HG03103 (cell line): ENCODE data around the gene VAT1L.
A peak's percentile ranks its signal among the peaks of the same experiment; 100 is the strongest.
"Not testable (repeated sequence)": the region's sequence is repeated elsewhere in the genome, so short reads cannot be mapped to it uniquely, and the experiment has no call there.

Experiments
- ATAC-seq: cut with Tn5 transposase; IDR thresholded peaks from one replicate; pipeline ENCODE4 v1.9.1; 2021; ENCODE audit warnings: low read depth; ENCODE audit not compliant: unreplicated experiment

VAT1L gene

DNA sequence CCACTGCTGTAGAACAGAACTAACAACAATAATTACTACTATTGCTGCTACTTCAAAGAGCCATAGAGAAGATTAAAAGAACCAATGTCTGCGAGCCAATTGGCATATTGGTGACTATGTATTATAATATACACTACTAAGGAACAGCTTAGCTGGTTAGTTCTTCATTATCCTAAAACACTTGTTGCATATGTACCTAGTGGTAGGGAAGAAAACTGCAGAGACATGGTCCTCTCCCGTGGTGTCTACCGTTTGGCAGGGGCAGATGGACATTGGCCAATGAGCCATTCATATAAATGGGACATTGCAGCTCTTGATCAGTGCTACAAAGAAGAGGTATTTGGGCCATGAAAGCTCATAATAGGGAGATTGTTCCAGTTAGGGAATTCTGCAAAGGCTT lies 187.6 kb downstream of the VAT1L start:
- no peak for ATAC-seq

GRCh38 chr16:77977339-77977738 lies 189.0 kb downstream of the VAT1L start:
- ATAC-seq: no peak

GRCh38 chr16:77985111-77985510 lies 196.7 kb downstream of the VAT1L start:
- no peak for ATAC-seq

GRCh38 chr16:77986011-77986740 lies 197.8 kb downstream of the VAT1L start:
- ATAC-seq: no peak

- no peak for ATAC-seq
Observed at GRCh38 chr16:77987810-77988209, 199.4 kb downstream of the VAT1L start.

- no peak for ATAC-seq
Observed at GRCh38 chr16:77989846-77990245, 201.5 kb downstream of the VAT1L start.

DNA sequence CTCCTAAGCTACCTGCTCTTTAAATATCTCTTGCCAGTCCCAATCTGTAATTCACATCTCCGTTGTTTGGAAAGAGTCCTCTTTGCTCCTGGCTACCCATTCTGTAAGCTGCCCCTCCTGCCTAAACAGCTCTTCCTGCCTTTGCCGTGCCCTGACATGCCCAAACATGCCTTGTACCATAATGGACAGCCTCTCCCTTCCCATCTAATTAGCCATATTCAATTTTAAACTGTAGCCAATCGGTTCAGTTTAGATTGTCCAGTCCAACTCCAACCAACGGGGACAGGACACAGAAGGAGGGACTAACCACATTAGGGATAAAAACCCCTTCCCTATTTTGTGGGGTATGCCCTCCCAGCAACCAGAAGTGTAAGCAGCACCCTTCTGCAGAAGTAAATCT lies 203.3 kb downstream of the VAT1L start:
- no peak for ATAC-seq

GRCh38 chr16:77992381-77992780 lies 204.0 kb downstream of the VAT1L start:
- ATAC-seq: not testable (repeated sequence)

DNA sequence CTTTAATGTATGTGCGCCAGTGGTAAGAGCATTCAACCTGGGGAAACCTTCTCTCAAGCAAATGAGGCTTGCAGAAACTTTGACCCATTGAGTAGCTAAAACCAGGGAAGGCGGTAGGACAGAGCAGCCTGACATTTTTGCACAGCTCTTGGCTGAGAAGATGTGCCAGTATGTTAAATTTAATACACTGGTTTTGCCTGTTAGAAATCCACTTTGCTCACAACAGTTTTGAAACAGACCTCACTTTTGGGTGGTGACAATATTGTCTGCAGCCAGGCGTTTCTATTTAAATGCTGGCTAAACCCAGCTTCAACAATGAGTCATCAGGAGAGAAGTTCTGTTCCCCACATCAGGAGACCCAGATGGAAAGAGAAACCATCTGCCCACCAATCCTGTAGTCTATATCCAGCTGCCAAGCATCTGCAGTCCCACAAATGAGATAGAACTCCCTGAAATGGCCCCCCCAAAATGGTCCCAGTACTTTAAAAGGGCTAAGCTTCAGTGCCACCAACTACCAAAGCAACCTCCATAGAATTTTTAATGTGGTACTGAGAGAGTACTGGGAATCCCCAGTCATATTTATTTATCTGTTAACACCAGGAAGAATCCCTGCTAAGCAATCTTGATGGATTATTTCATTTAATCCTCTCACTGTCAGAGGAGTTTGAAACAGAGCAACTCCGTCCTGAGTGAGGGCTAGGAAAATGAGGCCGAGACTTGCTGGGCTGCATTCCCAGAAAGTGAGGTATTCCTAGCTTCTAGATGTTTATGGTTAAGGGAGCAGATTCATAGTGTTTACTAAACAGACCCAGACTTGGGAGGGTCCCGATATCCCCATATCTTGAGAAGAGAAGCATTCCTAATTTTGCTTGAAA lies 205.0 kb downstream of the VAT1L start:
- no peak for ATAC-seq

DNA sequence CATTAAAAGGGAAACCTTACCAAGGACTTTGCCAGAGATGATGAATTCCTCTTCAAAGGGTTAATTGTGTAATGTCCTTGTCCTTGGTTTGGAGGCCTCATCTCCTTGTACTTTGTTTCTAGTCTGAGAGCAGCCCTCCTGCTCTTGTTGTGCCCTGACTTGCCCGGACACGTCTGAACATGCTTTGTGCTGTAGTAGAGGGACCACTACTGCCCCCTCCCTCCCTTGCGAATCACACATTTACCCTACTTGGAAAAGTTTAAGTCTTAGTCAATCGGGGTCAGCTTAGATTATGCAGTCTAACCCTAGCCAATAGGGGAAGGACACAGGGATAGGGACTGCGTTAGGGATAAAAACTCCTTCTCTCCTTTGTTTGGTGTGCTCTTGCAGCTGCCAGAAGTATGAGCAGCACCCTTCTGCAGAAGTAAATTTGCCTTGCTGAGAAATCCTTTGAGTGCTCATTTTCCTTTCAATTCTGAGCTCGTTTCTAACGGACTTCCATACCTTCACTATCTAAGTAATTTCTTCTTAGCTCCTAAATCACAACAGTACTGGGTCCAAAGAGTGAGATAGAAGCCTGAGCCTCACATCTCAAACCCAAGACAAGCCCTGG lies 207.6 kb downstream of the VAT1L start:
- ATAC-seq: no peak

DNA sequence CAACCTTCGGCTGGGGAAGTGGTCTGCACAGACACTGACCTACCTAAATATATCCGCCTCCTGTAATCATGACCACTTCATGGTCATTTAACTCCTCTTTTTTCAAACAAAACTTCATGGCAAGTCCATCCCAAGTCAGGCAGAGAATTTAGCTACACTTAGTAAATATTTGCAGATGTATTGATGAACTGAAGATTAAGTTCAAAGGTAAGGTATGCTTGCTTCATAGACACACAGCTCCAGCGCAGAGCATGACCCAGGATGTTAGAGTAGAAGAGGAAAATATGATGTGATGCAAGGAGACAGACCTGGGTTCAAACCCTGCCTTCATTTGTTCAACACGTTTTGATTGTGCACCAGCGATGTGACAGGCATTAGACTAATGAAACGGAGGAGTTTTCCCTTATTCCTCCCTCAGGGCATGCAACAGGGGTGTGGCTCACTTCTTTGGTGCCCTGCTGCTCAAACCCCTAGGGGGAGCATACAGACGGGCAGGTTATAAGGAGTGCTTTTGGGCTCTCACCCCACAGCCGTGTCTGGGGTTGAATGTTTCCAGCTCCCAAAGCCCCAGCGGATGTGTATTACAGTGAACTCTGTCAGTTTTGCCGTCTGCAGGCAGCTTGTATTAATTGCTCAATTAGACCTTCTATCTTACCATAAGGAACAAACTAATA lies 210.1 kb downstream of the VAT1L start:
- no peak for ATAC-seq

DNA sequence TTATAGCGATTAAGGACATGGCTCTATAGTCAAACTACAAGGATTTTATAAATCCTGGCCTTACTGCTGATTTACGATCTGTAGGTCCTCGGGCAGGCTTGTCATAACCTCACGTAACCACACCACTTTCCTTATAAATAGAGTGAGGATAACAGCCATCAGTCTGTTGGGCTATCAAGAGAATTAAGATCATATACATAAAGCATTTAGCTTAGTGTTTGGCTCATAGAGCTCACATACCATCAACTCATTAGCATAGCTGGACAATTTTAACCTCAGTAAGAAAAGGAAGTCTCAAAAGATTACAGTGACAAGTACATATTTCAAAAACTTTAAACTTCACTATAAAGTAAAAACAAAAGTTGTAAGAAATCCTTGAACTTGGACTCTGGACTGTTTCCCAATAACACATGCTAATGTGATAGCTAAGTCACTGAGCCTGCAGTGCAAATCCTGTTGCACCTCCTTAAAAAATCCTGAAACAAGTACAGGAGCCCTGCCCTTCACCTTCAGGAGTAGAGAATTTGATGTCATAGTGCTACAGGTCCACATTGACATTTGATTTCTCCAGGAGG lies 213.2 kb downstream of the VAT1L start:
- ATAC-seq: no peak

DNA sequence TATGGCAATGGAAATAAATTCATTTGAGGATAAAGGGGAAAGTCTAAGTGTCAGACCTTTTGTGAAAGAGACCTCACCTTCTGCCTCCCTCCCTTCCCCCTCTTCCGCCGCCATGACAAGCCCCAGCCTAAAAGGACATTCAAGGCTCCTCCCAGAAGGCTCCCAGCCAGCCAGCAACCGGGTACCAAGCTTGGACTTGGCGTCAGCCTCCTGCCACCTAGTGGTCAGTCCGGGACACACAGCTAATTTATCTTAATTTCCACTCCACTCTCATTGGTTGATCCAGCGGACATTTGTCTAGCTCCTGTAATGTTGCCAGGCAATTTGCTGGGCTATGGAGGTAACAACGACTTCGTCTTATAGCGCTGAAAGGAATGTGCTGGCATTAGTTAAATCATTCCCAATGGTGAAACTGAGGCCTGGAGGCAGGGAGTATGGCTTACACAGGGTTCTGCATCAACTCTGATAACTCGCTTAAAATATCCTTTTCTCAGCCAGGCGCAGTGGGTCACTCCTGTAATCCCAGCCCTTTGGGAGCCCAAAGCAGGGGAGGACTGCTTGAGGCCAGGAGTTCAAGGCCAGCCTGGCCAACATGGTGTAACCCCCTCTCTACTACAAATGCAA lies 214.7 kb downstream of the VAT1L start:
- ATAC-seq: peak; percentile 96

- no peak for ATAC-seq
Observed at GRCh38 chr16:78004517-78004916, 216.2 kb downstream of the VAT1L start.

DNA sequence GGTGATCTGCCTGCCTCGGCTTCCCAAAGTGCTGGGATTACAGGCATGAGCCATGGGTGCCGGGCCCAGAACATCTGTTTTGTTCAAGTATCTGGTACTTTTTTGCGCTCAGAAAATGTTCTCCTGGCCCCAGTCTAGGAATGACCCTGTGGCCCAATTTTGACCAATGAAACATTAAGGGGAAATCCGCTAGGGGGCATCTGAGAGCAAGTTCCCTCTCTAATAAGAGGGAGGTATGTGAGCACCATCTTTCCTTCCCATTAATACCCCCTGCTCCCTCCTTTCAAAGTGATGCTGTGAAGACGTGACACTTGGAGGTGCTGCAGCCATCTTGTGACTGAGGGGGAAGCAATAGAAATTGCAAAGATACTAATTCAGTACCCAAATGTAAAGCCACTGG lies 217.5 kb downstream of the VAT1L start:
- ATAC-seq: no peak

- ATAC-seq: no peak
Observed at GRCh38 chr16:78007121-78007520, 218.8 kb downstream of the VAT1L start.

- ATAC-seq: no peak
Observed at GRCh38 chr16:78022347-78023060, 234.1 kb downstream of the VAT1L start, which contains the start of gene CLEC3A. CLEC3A (plus strand) TSS chr16:78022548; CDS start chr16:78022627, 79 bp downstream.

DNA sequence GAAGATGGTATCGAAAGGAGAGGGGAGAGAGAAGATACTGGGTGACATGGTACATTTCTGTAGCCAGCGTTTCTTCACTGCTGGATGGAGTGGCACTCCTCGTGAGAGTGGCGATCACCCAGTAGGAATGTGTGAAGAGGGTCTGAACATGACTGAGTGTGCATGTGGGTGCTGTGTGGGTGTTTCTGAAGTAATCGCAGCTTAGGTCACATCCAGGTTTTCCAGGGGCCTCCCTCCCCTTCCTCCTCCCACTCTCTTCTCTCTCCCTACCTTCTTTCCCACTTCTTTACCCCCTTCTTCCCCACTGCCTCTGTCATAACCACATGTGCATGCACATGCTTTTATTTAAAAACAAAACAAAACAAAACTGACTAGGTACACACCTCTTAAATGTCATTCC lies 235.8 kb downstream of the VAT1L start:
- no peak for ATAC-seq

DNA sequence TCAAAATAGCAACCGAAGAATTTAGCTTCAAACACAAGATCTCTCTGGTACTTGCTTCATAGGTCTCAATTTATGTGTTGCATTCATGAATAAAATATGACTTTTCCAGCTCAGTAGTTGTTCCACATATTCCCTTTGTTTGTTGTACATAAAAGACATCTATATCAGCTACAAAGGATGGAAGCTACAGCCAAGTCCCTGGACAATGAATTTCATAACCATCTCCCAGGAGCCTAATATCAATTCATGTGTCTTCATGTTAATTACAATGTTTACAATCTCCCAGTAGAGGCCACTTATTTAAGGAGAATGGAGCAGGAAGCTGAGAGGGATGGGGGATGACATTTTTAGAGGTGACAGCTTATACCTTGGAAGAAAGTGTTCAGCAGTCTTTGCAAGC lies 237.3 kb downstream of the VAT1L start:
- ATAC-seq: no peak
